HEK293 (cell line): ENCODE measurements around the gene PDZD2.
A peak's percentile ranks its signal among the peaks of the same experiment; 100 is the strongest.

Experiments used
- CTCF ChIA-PET: fragments of 350-600 bp; formaldehyde crosslinking; extraction: SDS; loops from one replicate; lab custom pipeline; 2021; ENCODE audit warnings: antibody characterized with exemption; lab: Yijun Ruan, JAX
- POLR2A ChIA-PET: fragments of 300-600 bp; formaldehyde crosslinking; extraction: SDS; loops from one replicate; lab custom pipeline; 2020; ENCODE audit warnings: antibody characterized with exemption, inconsistent platforms; lab: Yijun Ruan, JAX
- H3K27ac ChIP-seq: fragments of 200-500 bp; sonication (Bioruptor generic); 2 replicates; pipeline ENCODE4 v1.5.1; 2014; ENCODE audit warnings: low read depth, low read length, control low read depth, inconsistent platforms; ENCODE audit errors: extremely low read depth
- H3K36me3 ChIP-seq, 2 experiments: fragments of 200-500 bp in 1 of 2; sonication (Bioruptor generic) in 1 of 2; 1 replicate in 1 of 2; 2 replicates in 1 of 2; pipeline ENCODE4 v1.5.1; 2014 to 2017; ENCODE audit warnings: inconsistent platforms in 2 of 2, low read length in 2 of 2; ENCODE audit not compliant: control insufficient read depth in 2 of 2, insufficient read depth in 1 of 2
- H3K4me1 ChIP-seq: fragments of 200-500 bp; sonication (Bioruptor generic); 2 replicates; pipeline ENCODE4 v1.5.1; 2014; ENCODE audit warnings: mild to moderate bottlenecking, low read length, inconsistent platforms; ENCODE audit not compliant: control insufficient read depth, insufficient read depth
- H3K4me3 ChIP-seq: 2 replicates; pipeline ENCODE4 v1.5.1; 2011; ENCODE audit warnings: low read depth, mild to moderate bottlenecking, control low read depth, low read length, moderate library complexity
- H3K9me3 ChIP-seq: fragments of 200-500 bp; sonication (Bioruptor generic); 2 replicates; pipeline ENCODE4 v1.5.1; 2014; ENCODE audit warnings: low read depth, low read length, inconsistent platforms; ENCODE audit not compliant: control insufficient read depth, insufficient read depth
- EGR2 ChIP-seq: fragments of 450-650 bp; formaldehyde crosslinking; IDR thresholded peaks from 2 replicates; pipeline ENCODE4 v1.5.1; 2016; ENCODE audit warnings: low read depth, missing biosample characterization, missing genetic modification characterization
- ELK4 ChIP-seq: IDR thresholded peaks from 2 replicates; pipeline ENCODE4 v1.6.1; 2011; ENCODE audit warnings: mild to moderate bottlenecking, low read depth, low read length, borderline replicate concordance
- GLI2 ChIP-seq: fragments of 450-650 bp; formaldehyde crosslinking; IDR thresholded peaks from 2 replicates; pipeline ENCODE4; 2017; ENCODE audit warnings: missing biosample characterization, missing genetic modification characterization, low read depth, borderline replicate concordance
- GLI4 ChIP-seq: fragments of 450-650 bp; formaldehyde crosslinking; IDR thresholded peaks from 2 replicates; pipeline ENCODE4 v1.5.1; 2016; ENCODE audit warnings: missing biosample characterization, missing genetic modification characterization
- GLIS1 ChIP-seq: fragments of 450-650 bp; formaldehyde crosslinking; IDR thresholded peaks from 2 replicates; pipeline ENCODE4 v1.5.1; 2016; ENCODE audit warnings: missing biosample characterization, missing genetic modification characterization
- GLIS2 ChIP-seq: fragments of 450-650 bp; formaldehyde crosslinking; IDR thresholded peaks from 2 replicates; pipeline ENCODE4 v1.5.1; 2016; ENCODE audit warnings: missing biosample characterization, missing genetic modification characterization
- HOXC10 ChIP-seq: sonication (generic); formaldehyde crosslinking; IDR thresholded peaks from 2 replicates; pipeline ENCODE4 v1.8.1; 2023; ENCODE audit warnings: mild to moderate bottlenecking, missing genetic modification reagents
- SCRT2 ChIP-seq: fragments of 450-650 bp; formaldehyde crosslinking; IDR thresholded peaks from 2 replicates; pipeline ENCODE4 v1.5.1; 2016; ENCODE audit warnings: missing biosample characterization, missing genetic modification characterization
- SP2 ChIP-seq: fragments of 450-650 bp; formaldehyde crosslinking; IDR thresholded peaks from 2 replicates; pipeline ENCODE4 v1.5.1; 2016; ENCODE audit warnings: missing biosample characterization, missing genetic modification characterization
- ZBTB20 ChIP-seq: fragments of 450-650 bp; formaldehyde crosslinking; IDR thresholded peaks from 2 replicates; pipeline ENCODE4 v1.5.1; 2016; ENCODE audit warnings: missing biosample characterization, missing genetic modification characterization
- ZFHX2 ChIP-seq: fragments of 450-650 bp; formaldehyde crosslinking; conservative IDR thresholded peaks from 2 replicates; pipeline ENCODE4 v1.5.1; 2016; ENCODE audit warnings: missing biosample characterization, missing genetic modification characterization
- ZNF184 ChIP-seq: fragments of 450-650 bp; IDR thresholded peaks from 2 replicates; pipeline ENCODE4 v1.5.1; 2018; ENCODE audit warnings: missing biosample characterization, mild to moderate bottlenecking, missing genetic modification characterization
- ZNF292 ChIP-seq: fragments of 450-650 bp; formaldehyde crosslinking; IDR thresholded peaks from 2 replicates; pipeline ENCODE4 v1.5.1; 2016; ENCODE audit warnings: low read depth, missing biosample characterization, missing genetic modification characterization, borderline replicate concordance
- ZNF350 ChIP-seq: fragments of 450-650 bp; formaldehyde crosslinking; IDR thresholded peaks from 2 replicates; pipeline ENCODE4 v1.5.0; 2017; ENCODE audit warnings: missing biosample characterization, mild to moderate bottlenecking, missing genetic modification characterization
- ZNF416 ChIP-seq: fragments of 450-650 bp; formaldehyde crosslinking; IDR thresholded peaks from 2 replicates; pipeline ENCODE4 v1.5.1; 2016; ENCODE audit warnings: missing biosample characterization, missing genetic modification characterization
- ZNF549 ChIP-seq: fragments of 450-650 bp; IDR thresholded peaks from 2 replicates; pipeline ENCODE4 v1.5.1; 2018; ENCODE audit warnings: missing biosample characterization, missing genetic modification characterization, mild to moderate bottlenecking, inconsistent platforms, moderate library complexity
- ZNF580 ChIP-seq: fragments of 450-650 bp; formaldehyde crosslinking; IDR thresholded peaks from 2 replicates; pipeline ENCODE4 v1.5.1; 2016; ENCODE audit warnings: missing biosample characterization, missing genetic modification characterization
- ZNF626 ChIP-seq: fragments of 450-650 bp; sonication (Bioruptor Pico); formaldehyde crosslinking; IDR thresholded peaks from 2 replicates; pipeline ENCODE4 v1.5.1; 2018; ENCODE audit warnings: missing biosample characterization, missing genetic modification characterization, inconsistent platforms
- ZNF670 ChIP-seq: fragments of 450-650 bp; formaldehyde crosslinking; IDR thresholded peaks from 2 replicates; pipeline ENCODE4 v1.5.1; 2016; ENCODE audit warnings: missing biosample characterization, missing genetic modification characterization, low read depth
- ZNF837 ChIP-seq: fragments of 450-650 bp; formaldehyde crosslinking; IDR thresholded peaks from 2 replicates; pipeline ENCODE4 v1.5.1; 2016; ENCODE audit warnings: missing biosample characterization, missing genetic modification characterization
- ZSCAN16 ChIP-seq: fragments of 450-650 bp; formaldehyde crosslinking; IDR thresholded peaks from 2 replicates; pipeline ENCODE4 v1.5.1; 2016; ENCODE audit warnings: missing biosample characterization, missing genetic modification characterization
- ZSCAN5A ChIP-seq: fragments of 450-650 bp; formaldehyde crosslinking; IDR thresholded peaks from 2 replicates; pipeline ENCODE4 v1.5.1; 2016; ENCODE audit warnings: missing biosample characterization, missing genetic modification characterization
- TF ChIP-seq, protein P1 (sequence below): fragments of 450-650 bp; formaldehyde crosslinking; optimal IDR thresholded peaks from 2 replicates; pipeline ENCODE3; 2016; ENCODE audit warnings: missing biosample characterization, mild to moderate bottlenecking, missing genetic modification characterization
- TF ChIP-seq, protein P2 (sequence below): fragments of 450-650 bp; formaldehyde crosslinking; IDR thresholded peaks from 2 replicates; pipeline ENCODE4 v1.5.1; 2016; ENCODE audit warnings: missing biosample characterization, missing genetic modification characterization
- TF ChIP-seq, protein P3 (sequence below): fragments of 450-650 bp; formaldehyde crosslinking; IDR thresholded peaks from 2 replicates; pipeline ENCODE4 v1.5.1; 2016; ENCODE audit warnings: missing biosample characterization, missing genetic modification characterization

PDZD2 gene

GRCh38 chr5:31638345-31638744 is 586 bp upstream of the PDZD2 start (continued):
- TF ChIP-seq ZNF292, result no peak

DNA sequence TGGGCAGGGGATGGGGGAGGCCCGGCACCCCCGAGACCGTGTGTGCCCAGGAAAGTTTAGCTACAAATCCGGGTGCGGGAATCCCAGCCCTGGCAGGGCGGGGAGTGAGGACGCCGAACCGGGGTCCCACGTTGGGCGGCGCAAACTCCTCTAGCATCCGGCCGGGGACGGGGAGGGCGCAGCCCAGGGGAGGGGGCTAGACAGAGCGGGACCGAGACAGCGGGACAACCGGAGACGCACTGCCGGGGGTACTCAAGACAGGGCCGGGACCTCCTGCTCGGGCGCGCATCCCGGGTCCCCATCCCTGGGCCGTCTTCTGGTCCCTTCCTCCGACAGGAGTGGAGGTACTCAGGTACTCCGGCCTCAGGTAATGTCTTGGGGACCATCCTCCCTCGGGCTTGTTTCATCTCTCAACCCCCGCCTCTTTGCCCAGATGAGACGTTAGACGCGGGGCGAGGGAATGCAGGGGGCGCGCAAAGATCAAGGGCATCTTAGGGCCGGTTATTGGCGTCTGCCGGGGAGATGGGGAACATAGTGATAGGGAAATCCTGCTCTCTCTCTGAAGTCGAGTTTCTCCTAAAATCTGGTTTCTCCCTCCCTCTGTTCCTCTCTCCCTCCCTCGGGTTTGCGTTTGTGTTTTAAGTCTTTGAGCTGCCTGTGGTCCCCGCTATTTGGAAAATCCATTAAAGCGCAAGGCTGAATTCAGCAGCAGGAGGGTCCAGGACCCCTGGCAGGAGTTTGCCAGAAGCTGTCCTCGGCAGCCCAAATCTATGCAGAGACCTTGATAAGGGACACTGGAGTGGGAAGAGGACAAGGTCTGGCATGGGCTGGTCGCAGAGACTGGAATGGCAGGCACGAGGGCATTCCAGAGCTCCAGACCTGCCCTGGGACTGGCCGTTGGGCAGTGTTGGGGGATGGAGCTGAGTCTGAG is 815 bp downstream of the PDZD2 start:
- TF ChIP-seq SP2 (tag by site-specific recombination), result peak; percentile 15
- TF ChIP-seq ZSCAN5A, result no peak
- TF ChIP-seq GLI2 (tag by site-specific recombination), result no peak
- TF ChIP-seq GLIS2, result 0 out of 2 replicates have a peak, but pooled peaks have one; percentile 17
- TF ChIP-seq, protein P1, sequence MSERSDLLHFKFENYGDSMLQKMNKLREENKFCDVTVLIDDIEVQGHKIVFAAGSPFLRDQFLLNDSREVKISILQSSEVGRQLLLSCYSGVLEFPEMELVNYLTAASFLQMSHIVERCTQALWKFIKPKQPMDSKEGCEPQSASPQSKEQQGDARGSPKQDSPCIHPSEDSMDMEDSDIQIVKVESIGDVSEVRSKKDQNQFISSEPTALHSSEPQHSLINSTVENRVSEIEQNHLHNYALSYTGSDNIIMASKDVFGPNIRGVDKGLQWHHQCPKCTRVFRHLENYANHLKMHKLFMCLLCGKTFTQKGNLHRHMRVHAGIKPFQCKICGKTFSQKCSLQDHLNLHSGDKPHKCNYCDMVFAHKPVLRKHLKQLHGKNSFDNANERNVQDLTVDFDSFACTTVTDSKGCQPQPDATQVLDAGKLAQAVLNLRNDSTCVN (tag by site-specific recombination), result peak; percentile 47
- Histone ChIP-seq H3K36me3 (no peaks in the 10 kb centered on the region), H3K27ac (peak overlapping the region; percentile 50; the same call in 1 of the 2 replicates), H3K4me3 (peak overlapping the region; percentile 54), H3K4me1 (peaks cover 9% of the 10 kb centered on the region), H3K9me3 (no peaks in the 10 kb centered on the region)
- CTCF ChIA-PET, result interaction anchor here (0.8 to 2.1 kb wide), 9 partner anchors 11 to 453 kb away, joined by 3 to 13 read pairs (median 5); no protein-coding TSS in a partner anchor
- POLR2A ChIA-PET, result no interaction called here

GRCh38 chr5:31640573-31640972 is 1.6 kb downstream of the PDZD2 start:
- H3K36me3 ChIP-seq, result no peaks in the 10 kb centered on the region
- CTCF ChIA-PET, result interaction anchor here (0.6 to 1.0 kb wide), 2 partner anchors 11 to 452 kb away, joined by 3 to 4 read pairs; no protein-coding TSS in a partner anchor
- H3K4me1 ChIP-seq, result peaks cover 9% of the 10 kb centered on the region
- H3K27ac ChIP-seq, result no peak overlapping the region
- TF ChIP-seq ZNF580 (no peak), ZNF626 (tag by site-specific recombination) (no peak), ELK4 (no peak), SCRT2 (no peak), ZNF416 (tag by site-specific recombination) (no peak), ZNF350 (tag by site-specific recombination) (no peak), EGR2 (peak; percentile 92), GLIS2 (peak; percentile 44; the same call in 1 of the 2 replicates), GLI4 (tag by site-specific recombination) (no peak), GLIS1 (0 out of 2 replicates have a peak, but pooled peaks have one; percentile 11), ZNF292 (no peak), ZNF837 (no peak), ZNF184 (no peak), ZBTB20 (tag by site-specific recombination) (no peak), ZNF549 (no peak), ZSCAN16 (no peak), ZFHX2 (peak; percentile 85), HOXC10 (no peak), ZNF670 (tag by site-specific recombination) (no peak)
- TF ChIP-seq, protein P2, sequence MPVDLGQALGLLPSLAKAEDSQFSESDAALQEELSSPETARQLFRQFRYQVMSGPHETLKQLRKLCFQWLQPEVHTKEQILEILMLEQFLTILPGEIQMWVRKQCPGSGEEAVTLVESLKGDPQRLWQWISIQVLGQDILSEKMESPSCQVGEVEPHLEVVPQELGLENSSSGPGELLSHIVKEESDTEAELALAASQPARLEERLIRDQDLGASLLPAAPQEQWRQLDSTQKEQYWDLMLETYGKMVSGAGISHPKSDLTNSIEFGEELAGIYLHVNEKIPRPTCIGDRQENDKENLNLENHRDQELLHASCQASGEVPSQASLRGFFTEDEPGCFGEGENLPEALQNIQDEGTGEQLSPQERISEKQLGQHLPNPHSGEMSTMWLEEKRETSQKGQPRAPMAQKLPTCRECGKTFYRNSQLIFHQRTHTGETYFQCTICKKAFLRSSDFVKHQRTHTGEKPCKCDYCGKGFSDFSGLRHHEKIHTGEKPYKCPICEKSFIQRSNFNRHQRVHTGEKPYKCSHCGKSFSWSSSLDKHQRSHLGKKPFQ (tag by site-specific recombination), result 0 out of 2 replicates have a peak, but pooled peaks have one; percentile 49
- TF ChIP-seq, protein P3, sequence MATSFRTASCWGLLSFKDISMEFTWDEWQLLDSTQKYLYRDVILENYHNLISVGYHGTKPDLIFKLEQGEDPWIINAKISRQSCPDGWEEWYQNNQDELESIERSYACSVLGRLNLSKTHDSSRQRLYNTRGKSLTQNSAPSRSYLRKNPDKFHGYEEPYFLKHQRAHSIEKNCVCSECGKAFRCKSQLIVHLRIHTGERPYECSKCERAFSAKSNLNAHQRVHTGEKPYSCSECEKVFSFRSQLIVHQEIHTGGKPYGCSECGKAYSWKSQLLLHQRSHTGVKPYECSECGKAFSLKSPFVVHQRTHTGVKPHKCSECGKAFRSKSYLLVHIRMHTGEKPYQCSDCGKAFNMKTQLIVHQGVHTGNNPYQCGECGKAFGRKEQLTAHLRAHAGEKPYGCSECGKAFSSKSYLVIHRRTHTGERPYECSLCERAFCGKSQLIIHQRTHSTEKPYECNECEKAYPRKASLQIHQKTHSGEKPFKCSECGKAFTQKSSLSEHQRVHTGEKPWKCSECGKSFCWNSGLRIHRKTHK, result no peak
- POLR2A ChIA-PET, result no interaction called here
- no peaks in the 10 kb centered on the region for H3K9me3 ChIP-seq
- H3K4me3 ChIP-seq, result no peak overlapping the region
